GM21528 (cell line): ENCODE data around the gene UNC93B1.
"Not testable (repeated sequence)": the region's sequence is repeated elsewhere in the genome, so short reads cannot be mapped to it uniquely, and the experiment has no call there.

Experiments used
- ATAC-seq: cut with Tn5 transposase; IDR thresholded peaks from one replicate; pipeline ENCODE4 v1.9.1; 2021; ENCODE audit warnings: mild to moderate bottlenecking, moderate library complexity; ENCODE audit not compliant: unreplicated experiment, low FRiP score

Gene UNC93B1

GRCh38 chr11:68010090-68011041 lies 6.5 kb upstream of the UNC93B1 start, which contains the start of gene ALDH3B1:
Gene ALDH3B1 (plus strand): TSS chr11:68010327. CDS start chr11:68015298, 4,971 bp downstream.
- no peak for ATAC-seq

DNA sequence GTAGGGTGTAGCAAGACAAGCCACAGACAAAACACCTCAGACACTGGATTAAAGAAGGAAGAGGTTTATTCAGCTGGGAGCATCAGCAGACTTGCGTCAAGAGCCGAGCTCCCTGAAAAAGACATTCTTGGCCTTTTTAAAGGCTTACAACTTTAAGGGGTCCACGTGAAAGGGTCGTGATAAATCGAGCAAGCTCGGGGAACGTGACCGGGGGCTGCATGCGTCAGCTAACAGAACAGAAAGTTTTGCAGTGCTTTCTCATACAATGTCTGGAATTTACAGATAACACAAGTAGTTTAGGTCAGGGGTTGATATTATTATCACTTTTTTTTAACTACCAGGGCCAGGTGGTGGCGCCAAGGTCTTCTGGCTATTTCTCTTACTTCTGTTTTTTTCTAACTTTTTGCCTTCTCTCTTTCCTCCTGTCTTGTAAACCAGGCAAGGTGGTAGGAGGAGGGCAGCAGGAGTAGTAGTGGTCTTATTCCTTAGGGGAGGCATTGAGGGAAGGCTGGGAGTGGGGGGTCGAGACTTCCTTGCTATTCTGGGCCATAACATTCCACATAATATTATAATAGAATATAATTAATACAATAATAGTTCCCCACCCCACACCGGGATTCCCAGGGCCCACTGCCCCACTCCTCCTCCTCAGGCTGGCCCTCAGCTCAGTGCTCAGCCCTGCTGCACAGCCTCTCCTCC lies 5.6 kb upstream of the UNC93B1 start:
- ATAC-seq, result no peak

DNA sequence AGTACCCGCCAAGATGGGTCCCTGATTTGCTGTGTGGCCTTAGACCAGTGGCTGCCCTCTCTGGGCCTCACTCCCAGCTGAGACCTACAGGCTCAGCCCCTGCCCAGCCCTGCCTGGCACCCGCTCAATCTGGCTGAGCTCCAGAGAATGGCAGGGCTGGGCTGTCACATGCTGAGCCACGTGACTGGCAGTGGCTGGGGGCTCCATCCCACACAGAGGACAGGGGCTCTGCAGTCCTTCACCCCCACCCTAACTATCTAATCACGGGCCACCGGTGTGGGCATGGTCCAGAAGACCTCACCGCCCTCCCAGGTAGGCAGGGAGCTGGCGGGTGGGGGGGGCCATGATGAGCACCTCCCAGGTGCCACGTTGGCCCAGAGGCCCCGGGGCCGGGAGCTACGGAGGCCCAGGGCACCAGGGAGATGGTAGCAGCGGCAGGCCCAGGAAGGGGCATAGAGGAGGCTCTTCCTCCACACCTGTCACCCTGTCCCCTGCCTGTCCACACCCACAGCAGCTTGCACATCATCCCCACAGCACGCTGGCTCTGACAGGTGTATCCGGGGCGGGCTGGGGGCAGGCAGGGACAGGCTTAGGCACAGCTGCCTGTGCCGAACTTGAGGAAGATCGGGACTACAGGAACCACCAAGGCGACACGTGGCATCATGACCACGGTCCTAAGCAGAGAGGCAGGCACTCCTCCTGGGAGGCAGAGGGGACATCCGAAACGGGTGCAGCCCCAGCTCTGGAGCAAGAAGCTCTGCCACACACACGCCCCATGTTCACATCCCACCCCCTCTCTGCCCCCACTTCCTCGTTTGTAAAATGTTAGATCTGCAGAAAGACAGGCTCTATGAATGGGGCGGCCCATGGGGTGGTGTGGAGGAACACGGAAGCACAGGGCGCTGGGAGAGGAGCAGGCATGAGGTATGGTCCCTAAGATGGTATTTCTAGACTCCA lies 4.8 kb upstream of the UNC93B1 start:
- ATAC-seq, result no peak

DNA sequence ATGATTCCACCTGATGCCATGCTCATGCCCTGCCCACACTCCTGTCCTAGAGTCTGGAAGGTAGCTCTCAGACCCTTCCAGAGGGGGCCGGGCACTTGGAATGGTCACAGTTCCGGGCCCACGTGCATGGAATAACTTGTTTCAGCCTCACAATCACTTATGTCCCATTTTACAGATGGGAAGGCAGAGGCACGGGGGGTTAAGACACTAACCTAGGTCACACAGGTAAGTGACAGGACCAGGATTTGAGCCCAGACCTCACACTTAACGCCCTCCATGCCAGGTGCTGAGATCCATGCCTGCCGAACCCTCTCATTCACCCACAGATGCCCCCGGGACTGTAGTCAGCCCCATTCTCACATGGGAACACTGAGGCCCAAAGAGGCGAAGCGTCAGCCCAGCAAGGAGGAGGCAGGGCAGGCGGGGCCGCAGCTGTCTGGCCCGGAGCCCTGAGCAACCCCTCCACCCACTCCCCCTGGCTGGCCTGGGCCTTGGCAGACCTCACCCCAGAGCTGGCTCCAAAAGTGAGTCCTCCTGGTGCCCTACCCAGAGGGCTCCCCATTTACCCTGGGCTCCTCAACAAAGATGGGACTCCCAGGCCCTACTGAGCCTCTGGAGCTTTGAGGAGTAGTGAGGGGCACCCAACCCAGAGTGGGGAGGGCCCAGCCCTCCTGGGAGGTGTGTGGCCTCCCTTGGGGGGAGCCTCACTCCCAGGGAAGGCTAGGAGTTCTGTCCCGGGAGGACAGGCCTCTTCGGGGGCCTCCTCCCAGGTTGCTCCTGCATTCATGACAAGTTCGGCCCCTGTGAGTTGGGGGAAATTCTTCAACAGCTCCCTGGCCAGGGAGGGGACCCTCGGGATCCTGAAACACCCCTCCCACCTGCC lies 3.8 kb upstream of the UNC93B1 start:
- ATAC-seq, result no peak

GRCh38 chr11:68006606-68007166 lies 2.8 kb upstream of the UNC93B1 start:
- ATAC-seq, result no peak

DNA sequence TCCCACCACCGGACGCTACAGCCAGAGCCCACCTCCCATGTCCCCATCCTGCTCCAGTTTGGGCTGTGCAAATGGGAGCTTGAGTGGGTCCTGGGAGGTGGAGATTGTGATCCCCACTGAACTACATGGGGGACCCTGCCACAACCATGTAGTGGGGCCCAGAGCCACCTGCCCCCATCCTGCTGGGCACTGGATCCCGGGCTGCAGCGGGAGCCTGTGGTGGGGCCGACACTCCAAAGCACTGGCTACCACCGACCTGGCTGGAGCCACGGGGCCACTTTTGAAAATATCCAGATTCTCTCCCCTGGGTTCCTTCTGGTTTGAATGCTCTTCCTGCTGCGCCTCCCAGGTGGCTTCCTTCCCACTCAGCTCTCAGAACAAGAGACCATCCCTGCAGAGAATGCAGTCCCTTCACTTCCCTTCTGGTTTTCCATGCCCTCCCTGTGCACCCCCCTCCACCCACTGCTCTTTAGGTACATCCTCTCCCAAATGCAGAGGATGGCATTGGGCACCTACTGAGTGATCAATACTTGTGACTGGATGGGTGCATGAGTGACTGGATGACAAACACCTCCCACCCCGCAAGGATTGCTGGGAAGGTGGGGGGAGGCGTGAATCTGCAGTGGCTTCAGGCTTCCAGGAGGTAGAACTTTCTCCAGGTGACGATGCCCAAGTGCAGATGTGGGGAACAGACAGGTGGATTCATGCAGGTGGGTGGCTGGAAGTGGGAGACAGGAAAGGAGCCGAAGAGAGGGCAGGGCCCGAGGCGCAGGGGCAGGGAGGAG lies 846 bp upstream of the UNC93B1 start:
- no peak for ATAC-seq

DNA sequence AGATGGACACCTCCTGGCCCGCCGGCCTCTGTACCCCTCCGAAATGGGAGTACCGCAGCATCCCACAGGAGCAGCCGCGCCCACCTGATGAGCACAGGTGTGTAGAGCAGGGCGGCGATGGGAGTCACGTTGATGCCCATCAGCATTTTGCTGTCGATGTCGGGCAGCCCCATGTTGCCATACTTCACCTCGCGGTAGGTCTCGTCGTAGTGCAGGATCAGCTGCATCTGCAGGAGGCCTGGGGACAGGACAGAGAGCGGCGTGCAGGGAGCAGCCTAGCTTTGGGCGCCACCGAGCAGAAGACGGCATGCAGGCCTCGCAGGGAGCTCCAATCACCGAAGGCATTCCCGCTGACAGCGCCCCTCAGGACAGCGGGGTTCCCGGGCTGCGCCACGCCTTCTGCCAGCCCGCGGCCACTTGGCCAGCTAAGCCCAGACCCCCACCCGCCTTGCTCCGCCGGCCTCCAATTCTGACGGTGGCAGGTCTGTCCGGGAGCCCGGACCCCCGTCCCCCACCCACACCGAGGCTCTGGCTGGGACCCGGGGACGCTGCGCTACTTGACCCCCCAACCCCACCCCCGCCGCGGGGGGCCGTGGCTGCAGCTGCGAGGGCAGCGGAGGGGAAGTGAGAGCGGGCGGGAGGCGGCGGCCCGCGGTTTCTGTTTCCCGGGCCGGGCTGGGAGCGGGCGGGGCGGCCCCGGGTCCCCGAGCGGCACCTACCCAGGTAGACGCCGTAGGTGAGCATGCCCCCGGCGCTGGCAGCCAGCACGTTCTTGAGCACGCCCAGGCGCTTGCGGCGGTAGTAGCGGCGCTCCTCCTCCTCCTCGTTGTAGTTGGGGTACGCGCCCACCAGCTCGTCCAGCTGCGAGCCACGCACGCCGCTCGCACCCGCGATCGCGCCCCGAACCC lies 705 bp downstream of the UNC93B1 start:
- ATAC-seq, result peak; percentile 38

DNA sequence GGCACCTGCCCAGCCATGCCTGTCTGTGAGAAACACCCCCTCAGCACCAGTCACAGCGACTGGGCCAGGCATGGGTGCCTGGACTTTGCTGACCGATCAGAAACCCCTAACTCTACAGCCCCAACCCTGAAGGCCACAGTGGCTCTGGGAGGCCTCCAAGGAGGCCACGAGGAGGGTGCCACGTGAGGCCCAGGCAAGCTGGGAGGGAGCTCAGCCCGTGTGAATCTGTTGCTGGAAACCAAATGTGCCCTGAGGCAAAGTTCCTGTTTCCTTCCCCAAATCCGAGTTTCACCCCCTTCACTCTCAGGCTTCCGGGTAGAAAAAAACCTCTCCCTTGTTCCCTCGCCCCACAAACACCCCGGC lies 1.3 kb downstream of the UNC93B1 start:
- ATAC-seq, result peak; percentile 14

DNA sequence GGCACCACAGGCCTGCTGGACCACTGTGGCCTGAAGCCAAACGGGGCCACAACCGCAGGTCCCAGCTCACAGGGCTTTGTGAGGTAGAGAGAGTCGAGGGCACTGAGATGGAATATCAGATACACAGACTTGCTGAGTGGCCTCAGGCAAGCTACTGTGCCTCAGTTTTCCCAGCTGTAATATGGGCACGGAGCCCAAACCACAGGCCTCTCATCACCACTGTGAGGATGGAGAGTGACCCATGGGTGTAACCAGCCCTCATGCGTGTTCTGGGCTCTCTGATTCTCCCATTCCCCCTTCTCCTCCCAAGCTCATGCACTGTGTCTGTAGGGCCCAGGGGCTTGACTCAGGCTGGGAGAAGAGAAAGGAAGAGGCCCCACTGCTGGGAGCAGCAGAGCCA lies 4.2 kb downstream of the UNC93B1 start:
- no peak for ATAC-seq

- no peak for ATAC-seq
These were observed 4.7 kb downstream of the UNC93B1 start for GRCh38 chr11:67999201-67999629.

GRCh38 chr11:67998150-67999045 lies 5.5 kb downstream of the UNC93B1 start:
- no peak for ATAC-seq

GRCh38 chr11:67997475-67997921 lies 6.4 kb downstream of the UNC93B1 start:
- no peak for ATAC-seq

GRCh38 chr11:67996622-67997474 lies 7.0 kb downstream of the UNC93B1 start:
- no peak for ATAC-seq

DNA sequence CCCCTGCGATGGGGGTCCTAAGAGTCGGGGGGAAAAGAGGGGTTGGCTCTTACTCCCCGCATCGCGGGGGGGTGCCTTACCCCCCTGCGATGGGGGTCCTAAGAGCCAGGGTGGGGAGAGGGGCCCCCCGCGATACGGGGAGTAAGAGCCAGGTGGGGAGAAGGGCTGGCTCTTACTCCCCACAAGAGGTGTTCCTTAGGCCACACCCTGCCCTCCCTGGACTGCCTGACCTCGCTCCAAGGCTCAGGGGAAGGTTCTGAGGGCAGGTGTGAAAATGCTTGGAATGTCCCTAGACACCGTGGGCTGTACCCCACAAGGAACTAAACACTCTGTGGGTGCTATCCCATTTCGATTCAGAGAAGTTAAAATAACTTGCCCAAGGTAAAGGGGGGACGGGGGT lies 7.8 kb downstream of the UNC93B1 start:
- ATAC-seq, result no peak

DNA sequence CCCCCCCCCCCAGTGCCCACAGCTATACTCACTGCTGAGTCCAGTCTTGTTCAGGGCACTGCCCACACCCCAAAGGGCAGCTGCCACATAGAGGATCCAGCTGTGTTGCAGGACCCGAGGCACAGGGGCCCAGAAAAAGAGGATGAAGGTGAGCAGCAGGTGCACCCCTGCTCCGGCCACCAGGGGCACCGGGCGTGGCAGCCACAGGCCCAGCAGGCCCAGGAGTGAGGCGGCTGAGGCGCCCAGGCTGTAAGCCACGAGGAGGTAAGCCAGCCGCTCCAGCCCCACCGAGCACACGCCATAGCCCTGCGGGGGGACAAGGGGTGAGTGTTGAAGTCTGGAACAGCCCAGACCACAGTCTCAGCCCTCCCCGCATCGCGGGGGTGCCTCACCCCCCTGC lies 8.3 kb downstream of the UNC93B1 start:
- ATAC-seq, result not testable (repeated sequence)
